Lower leg skin (tissue), 3 donors: ENCODE results near the gene TADA2B.

Experiments
- POLR2A ChIP-seq, 2 donors: fragments of 450-650 bp; IDR thresholded peaks; one replicate each; pipeline ENCODE4 v1.6.1; 2016 to 2017; ENCODE audit warnings: antibody characterized with exemption in 2 of 2, mild to moderate bottlenecking in 1 of 2, moderate library complexity in 1 of 2
- TF ChIP-seq, protein P1 (sequence below), 3 donors: fragments of 450-650 bp; IDR thresholded peaks; one replicate each; pipeline ENCODE4 v1.5.1; 2016; ENCODE audit warnings: antibody characterized with exemption in 3 of 3, mild to moderate bottlenecking in 3 of 3, moderate library complexity in 2 of 3

- TF ChIP-seq, protein P1, sequence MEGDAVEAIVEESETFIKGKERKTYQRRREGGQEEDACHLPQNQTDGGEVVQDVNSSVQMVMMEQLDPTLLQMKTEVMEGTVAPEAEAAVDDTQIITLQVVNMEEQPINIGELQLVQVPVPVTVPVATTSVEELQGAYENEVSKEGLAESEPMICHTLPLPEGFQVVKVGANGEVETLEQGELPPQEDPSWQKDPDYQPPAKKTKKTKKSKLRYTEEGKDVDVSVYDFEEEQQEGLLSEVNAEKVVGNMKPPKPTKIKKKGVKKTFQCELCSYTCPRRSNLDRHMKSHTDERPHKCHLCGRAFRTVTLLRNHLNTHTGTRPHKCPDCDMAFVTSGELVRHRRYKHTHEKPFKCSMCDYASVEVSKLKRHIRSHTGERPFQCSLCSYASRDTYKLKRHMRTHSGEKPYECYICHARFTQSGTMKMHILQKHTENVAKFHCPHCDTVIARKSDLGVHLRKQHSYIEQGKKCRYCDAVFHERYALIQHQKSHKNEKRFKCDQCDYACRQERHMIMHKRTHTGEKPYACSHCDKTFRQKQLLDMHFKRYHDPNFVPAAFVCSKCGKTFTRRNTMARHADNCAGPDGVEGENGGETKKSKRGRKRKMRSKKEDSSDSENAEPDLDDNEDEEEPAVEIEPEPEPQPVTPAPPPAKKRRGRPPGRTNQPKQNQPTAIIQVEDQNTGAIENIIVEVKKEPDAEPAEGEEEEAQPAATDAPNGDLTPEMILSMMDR (IDR thresholded peaks at IDR 0.05), result no peak
- no peak for TF ChIP-seq POLR2A (IDR thresholded peaks at IDR 0.05)
Measured at GRCh38 chr4:7016086-7016485, 27.1 kb upstream of the TADA2B start.
